Ovary (tissue), 9 donors: ENCODE data around the gene CHFR. TPM values are rescaled to one million over a fixed set of nuclear protein-coding genes. Genes with fewer than 3 reads are reported as not detected.

Source experiments
- DNase-seq, 5 donors: peaks; one replicate each; pipeline ENCODE4 v3.0.0-alpha.2; 2019 to 2020
- H3K27ac ChIP-seq, 2 donors: fragments of 200-600 bp; one replicate each; pipeline versions ENCODE4 v1.5.1 to v1.8.0; 2019 to 2022
- H3K27me3 ChIP-seq: fragments of 200-600 bp; one replicate; pipeline ENCODE4 v1.8.0; 2022
- H3K36me3 ChIP-seq: fragments of 200-600 bp; sonication (generic); one replicate; pipeline ENCODE4 v1.5.1; 2019
- H3K4me1 ChIP-seq: one replicate; pipeline ENCODE4 v1.8.1; 2013; ENCODE audit warnings: mild to moderate bottlenecking, moderate library complexity; ENCODE audit not compliant: insufficient read depth
- H3K4me3 ChIP-seq: fragments of 200-600 bp; sonication (generic); one replicate; pipeline ENCODE4 v1.5.1; 2017
- H3K9me3 ChIP-seq, 2 donors: fragments of 200-600 bp in 1 of 2; sonication (generic) in 1 of 2; one replicate each; pipeline versions ENCODE4 v1.5.1 to v1.8.1; 2013 to 2019; ENCODE audit warnings: mild to moderate bottlenecking in 1 of 2, moderate library complexity in 1 of 2
- CTCF ChIP-seq, 3 donors: fragments of 450-650 bp in 2 of 3; fragments of 200-600 bp in 1 of 3; IDR thresholded peaks; one replicate each; pipeline versions ENCODE4 v1.5.1 to v1.8.0; 2016 to 2022; ENCODE audit warnings: antibody characterized with exemption in 3 of 3, mild to moderate bottlenecking in 1 of 3
- EP300 ChIP-seq: sonication (generic); formaldehyde crosslinking; IDR thresholded peaks from one replicate; pipeline ENCODE4 v1.6.1; 2017; ENCODE audit warnings: antibody characterized with exemption
- POLR2A ChIP-seq: fragments of 450-650 bp; IDR thresholded peaks from one replicate; pipeline ENCODE4 v1.6.1; 2017; ENCODE audit warnings: antibody characterized with exemption, mild to moderate bottlenecking, moderate library complexity
- WGBS, 3 donors: extraction: QIAGEN DNeasy Blood & Tissue Kit in 1 of 3; methylation state at CpG; one replicate each; pipeline versions ENCODE4 v1.1.5 to v1.1.7; 2013 to 2017; 5-methylcytosine and 5-hydroxymethylcytosine counted together
- intact Hi-C, 4 donors: fragments of 100-400 bp; cut with DNase I; formaldehyde crosslinking; loops; one replicate each; pipeline versions ENCODE4 v1.11.0 to v1.15.1; 2022 to 2023
- polyA plus RNA-seq, 2 donors: library from polyadenylated mRNA; stranded (reverse); fragments of 200-250 nt in 1 of 2; fragments of 350-450 nt in 1 of 2; fragmentation: Illumina TruSeq in 1 of 2; extraction: RNeasy Lipid Tissue Mini Kit (QIAGEN cat#74804) in 1 of 2; gene quantifications; one replicate each; pipeline ENCODE4 v1.2.3, GENCODE V29; 2013 to 2014
- total RNA-seq, 7 donors: library from RNA; depleted of rRNA in 2 of 7; stranded (reverse); fragments of >200 nt in 2 of 7; fragmentation: NEBNext Ultra II Directional in 3 of 7; extraction: Animal tissue kit (Norgen Biotek cat#: 25700) in 3 of 7; gene quantifications; one replicate each; pipeline versions ENCODE4 v1.1.0 to v1.2.4, GENCODE V29; 2016 to 2023
- donor health status: DM: no; HTN: no; CAD: no; lungs with moderate emphysema.
- donor health status: DM: no; HTN: no; CAD: no.
- donor health status: Bipolar disorder and iron deficiency.
- donor health status: DM: yes; HTN: yes; CAD: no.
- donor health status: DM: no; HTN: no; CAD: no.
- donor health status: DM: yes; HTN: yes; CAD: no.

CHFR gene
- total and polyA plus RNA-seq, 9 donors, result 11.7 to 36.4 (median 17.5) TPM

GRCh38 chr12:132853285-132854092 lies 33.9 kb downstream of the CHFR start:
- Histone ChIP-seq H3K9me3 (no peaks in the 10 kb centered on the region), H3K27me3 (no peaks in the 10 kb centered on the region), H3K4me1 (no peaks in the 10 kb centered on the region), H3K27ac (no peak overlapping the region), H3K4me3 (no peak overlapping the region), H3K36me3 (no peaks in the 10 kb centered on the region)
- no peak for TF ChIP-seq EP300
- no peak for TF ChIP-seq POLR2A
- TF ChIP-seq CTCF (IDR thresholded peaks at IDR 0.05), result no peak
- DNase-seq, result no peak
- intact Hi-C loops, result no loop called here
- WGBS, 3 donors, result 93% methylated on average over 49 to 51 of the region's 51 CpGs

GRCh38 chr12:132852496-132852895 lies 34.9 kb downstream of the CHFR start:
- TF ChIP-seq POLR2A, result no peak
- TF ChIP-seq EP300, result no peak
- no peak for TF ChIP-seq CTCF (IDR thresholded peaks at IDR 0.05)
- Histone ChIP-seq H3K27me3 (no peaks in the 10 kb centered on the region), H3K9me3 (no peaks in the 10 kb centered on the region), H3K27ac (no peak overlapping the region), H3K4me3 (no peak overlapping the region), H3K36me3 (no peaks in the 10 kb centered on the region), H3K4me1 (no peaks in the 10 kb centered on the region)
- DNase-seq, result no peak
- WGBS, 3 donors, result 93 to 96% (median 93%) methylated on average over 12 of the region's 12 CpGs
- intact Hi-C loops, result no loop called here

- no peaks in the 10 kb centered on the region for H3K4me1 ChIP-seq
- DNase-seq, result no peak
- H3K9me3 ChIP-seq, result no peaks in the 10 kb centered on the region
- TF ChIP-seq POLR2A, result no peak
- TF ChIP-seq CTCF (IDR thresholded peaks at IDR 0.05), result no peak
- no peak for TF ChIP-seq EP300
- H3K27ac ChIP-seq, result no peak overlapping the region
- 89 to 95% (median 95%) methylated on average over 25 of the region's 25 CpGs for WGBS, 3 donors
- H3K27me3 ChIP-seq, result no peaks in the 10 kb centered on the region
- no peak overlapping the region for H3K4me3 ChIP-seq
- H3K36me3 ChIP-seq, result no peaks in the 10 kb centered on the region
- intact Hi-C loops, result no loop called here
These were observed 35.9 kb downstream of the CHFR start for GRCh38 chr12:132851465-132851864.

GRCh38 chr12:132850291-132850690 lies 37.1 kb downstream of the CHFR start:
- Histone ChIP-seq H3K36me3 (no peaks in the 10 kb centered on the region), H3K27ac (no peak overlapping the region), H3K27me3 (no peaks in the 10 kb centered on the region), H3K9me3 (no peaks in the 10 kb centered on the region), H3K4me1 (no peaks in the 10 kb centered on the region), H3K4me3 (no peak overlapping the region)
- WGBS, 3 donors, result 80 to 91% (median 88%) methylated on average over 16 of the region's 16 CpGs
- intact Hi-C loops, result no loop called here
- no peak for DNase-seq
- no peak for TF ChIP-seq EP300

GRCh38 chr12:132848521-132848920 lies 38.9 kb downstream of the CHFR start:
- TF ChIP-seq EP300 (no peak), CTCF (IDR thresholded peaks at IDR 0.05) (no peak), POLR2A (no peak)
- no peaks in the 10 kb centered on the region for H3K36me3 ChIP-seq
- 92 to 95% (median 93%) methylated on average over 13 of the region's 13 CpGs for WGBS, 3 donors

More at GRCh38 chr12:132848521-132848920, 38.9 kb downstream of the CHFR start:
- no peak overlapping the region for H3K27ac ChIP-seq
- intact Hi-C loops, result no loop called here
- H3K4me1 ChIP-seq, result no peaks in the 10 kb centered on the region
- no peaks in the 10 kb centered on the region for H3K27me3 ChIP-seq
- no peak overlapping the region for H3K4me3 ChIP-seq
- no peaks in the 10 kb centered on the region for H3K9me3 ChIP-seq
- no peak for DNase-seq
